Middle frontal gyrus (tissue), 1 donor: ENCODE data around the gene PPDPF.
"Not testable (repeated sequence)": the region's sequence is repeated elsewhere in the genome, so short reads cannot be mapped to it uniquely, and the experiment has no call there.

Experiments used
- DNase-seq: peaks from one replicate; pipeline ENCODE4 v3.0.0-alpha.2; 2015; ENCODE audit warnings: low spot score; ENCODE audit errors: extremely low spot score

Gene PPDPF

DNA sequence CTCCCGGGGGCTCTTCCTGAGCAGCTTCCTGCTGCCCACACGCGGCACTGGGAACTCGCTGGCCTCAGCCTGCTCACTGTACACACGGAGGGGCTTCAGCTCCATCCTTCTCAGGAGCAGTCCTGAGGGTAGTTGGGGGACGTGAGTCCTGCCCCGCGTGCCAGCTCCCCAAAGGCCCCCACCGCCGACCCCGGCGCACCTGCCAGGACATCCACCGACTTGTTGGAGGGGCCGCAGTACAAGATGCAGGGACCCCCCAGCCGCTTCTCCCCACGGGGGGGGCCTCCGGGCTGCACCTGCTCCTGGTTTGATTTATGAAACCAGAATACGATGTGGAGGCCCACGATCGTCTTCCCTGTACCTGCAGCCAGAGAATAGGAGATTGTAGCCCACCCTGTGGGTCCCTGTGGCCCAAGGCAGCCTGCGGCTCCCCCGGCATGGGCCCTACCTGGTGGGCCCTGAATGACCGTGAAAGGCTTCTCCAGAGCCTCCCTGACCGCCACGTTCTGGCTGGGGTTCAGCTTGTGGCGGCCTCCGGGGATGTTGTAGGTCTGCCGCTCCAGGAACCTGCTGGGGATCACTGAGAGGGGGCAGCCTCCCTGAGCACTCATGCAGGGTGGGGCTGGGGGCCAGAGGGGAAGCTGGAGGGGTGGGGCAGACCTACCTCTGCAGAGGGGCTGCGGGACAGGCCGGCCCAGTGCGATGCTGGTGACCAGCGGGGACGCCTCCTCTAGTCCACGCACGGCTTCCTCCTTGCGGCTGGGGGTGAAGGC is 41.2 kb downstream of the PPDPF start:
- no peak for DNase-seq

DNA sequence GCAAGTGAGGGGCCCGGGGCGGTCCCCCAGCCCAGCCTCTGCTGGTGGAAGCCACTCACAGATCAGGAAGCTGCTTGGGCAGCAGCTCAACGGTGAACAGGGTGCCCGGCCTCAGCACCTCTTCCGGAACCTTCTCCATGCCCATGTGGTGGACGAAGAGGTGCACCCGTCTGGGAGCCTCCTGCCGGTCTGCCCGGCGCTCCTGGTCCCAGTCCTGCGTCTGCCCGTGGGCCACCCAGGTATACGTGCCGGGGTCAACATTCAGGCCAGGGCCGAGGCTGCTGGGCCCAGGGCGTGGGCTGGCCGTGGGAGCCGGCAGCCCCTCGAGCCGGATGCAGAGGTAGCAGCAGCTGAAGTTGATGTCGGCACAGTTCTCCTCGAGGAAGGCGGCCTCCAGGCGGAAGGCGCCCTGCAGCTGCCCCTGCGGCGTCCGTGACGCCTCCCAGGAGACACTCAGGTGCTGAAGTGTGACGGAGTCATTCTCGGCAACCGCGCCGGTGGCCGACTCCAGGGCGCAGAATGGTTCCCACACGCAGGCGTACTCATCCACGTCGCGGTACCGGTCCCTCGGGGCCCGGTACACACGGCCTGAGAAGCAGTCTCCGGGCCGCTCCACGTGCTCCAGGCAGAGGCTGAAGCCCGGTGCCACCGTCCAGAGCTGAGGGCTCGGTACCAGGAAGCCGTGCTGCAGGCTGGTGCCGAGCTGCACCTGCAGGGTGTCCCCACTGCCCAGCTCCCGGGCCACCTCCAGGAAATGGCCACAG is 42.1 kb downstream of the PPDPF start:
- DNase-seq: no peak

GRCh38 chr20:63563225-63563935 is 42.8 kb downstream of the PPDPF start:
- DNase-seq: no peak

DNA sequence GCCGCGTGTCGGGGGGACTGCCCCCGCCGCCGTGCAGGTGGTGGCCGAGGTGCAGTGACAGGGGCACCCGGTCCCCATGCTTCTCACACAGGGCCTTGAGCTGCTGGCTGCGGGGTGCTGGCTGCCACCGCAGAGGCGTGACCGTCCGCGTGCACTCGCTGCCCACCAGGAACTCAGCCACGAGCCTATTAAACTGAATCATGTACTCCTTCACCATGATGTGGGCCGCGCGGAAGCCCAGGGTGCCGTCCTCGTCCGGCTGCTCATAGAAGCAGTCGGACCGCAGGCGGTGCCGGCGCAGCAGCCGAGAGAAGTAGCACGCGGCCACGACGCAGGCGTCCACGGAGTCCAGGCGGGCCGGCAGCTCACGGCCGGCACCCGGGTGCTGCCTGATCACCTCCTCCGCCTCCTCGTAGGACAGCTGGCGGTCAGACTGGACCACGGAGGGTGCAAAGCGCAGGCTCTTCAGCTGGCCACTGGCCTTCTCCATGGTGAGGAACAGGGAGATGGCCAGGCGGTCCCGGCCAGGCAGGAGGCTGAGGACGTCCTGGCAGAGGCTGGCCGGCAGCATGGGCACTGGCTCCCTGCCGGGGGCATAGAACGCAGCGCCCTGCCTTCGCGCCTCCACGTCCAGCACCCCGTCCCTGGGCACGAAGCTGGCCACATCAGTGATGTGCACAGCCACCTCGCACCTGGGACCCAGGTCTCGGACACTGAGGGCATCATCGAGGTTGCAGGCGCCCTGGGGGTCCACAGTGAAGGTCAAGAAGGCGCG is 43.7 kb downstream of the PPDPF start:
- DNase-seq: no peak

DNA sequence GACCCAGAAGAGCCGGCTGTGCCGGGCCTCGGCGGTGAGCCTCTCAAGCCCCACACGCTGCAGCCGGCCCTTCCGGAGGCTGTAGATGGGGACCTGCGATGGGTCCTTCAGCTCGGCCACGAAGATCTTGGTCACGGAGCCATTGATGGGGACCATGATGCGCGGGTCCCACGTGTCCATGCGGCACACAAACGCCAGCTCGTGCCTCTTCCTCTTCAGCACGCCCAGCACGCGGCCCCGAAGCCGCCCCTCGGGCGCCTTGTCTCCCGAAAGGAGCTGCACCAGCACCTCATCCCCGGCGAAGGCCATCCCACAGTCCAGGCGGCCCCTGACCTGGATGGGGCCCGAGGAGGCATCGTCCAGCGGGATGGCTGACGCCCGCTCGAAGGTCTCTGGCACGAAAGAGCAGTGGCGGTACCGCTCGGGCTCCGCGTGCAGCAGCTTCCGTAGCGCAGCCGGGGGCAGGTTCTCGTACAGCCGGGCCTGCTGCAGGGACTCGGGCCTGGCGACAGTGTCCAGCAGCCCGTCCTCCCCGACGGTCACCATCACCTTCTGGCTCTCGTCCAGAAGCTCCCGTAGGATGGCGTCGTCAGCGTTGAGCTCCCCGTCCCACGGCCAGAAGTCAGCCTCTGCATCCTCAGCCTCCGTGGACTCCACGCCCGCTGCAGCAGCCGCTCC is 44.6 kb downstream of the PPDPF start:
- DNase-seq: no peak

GRCh38 chr20:63565699-63566335 is 45.3 kb downstream of the PPDPF start:
- no peak for DNase-seq

- DNase-seq: no peak
Measured at GRCh38 chr20:63566395-63567135, 46.0 kb downstream of the PPDPF start.

GRCh38 chr20:63567136-63567385 is 46.5 kb downstream of the PPDPF start:
- DNase-seq: no peak

DNA sequence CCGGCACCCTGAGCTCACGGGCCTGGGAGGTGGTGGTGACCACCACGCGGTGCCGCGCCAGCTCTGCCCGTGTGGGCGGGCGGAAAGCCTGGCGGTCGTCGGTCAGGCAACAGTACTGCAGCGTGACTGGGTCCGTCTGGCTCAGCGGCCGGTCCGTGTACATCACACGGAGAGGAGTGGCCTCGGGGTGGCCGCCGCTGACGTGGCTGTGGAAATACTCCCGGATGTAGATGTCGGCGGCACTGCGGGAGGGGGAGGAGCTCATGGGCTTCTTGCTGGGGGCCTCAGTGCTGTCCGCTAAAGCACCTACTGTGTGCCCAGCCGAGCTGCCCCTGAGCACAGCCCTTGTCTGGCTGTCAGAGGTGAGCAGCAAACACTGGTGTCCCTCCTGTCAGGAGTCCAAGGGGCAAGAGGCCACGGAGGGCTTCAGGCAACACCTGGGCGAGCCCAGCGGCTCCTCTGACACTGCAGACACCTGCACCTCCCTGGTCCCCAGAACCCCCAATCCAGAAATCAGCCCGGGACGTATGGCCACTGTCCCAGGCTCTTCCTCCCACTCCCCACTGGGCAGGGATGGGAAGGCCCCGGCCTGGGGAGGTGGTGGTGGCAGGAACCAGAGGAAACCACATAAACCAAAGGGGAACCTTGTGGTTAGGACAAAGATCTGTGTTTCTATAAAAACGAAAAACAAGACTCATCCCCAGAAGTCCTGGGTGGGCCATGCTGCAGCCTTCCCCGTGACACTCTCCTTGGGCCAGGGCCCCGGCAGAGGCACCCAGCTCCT is 47.0 kb downstream of the PPDPF start:
- DNase-seq: no peak

GRCh38 chr20:63568170-63568981 is 47.8 kb downstream of the PPDPF start:
- no peak for DNase-seq

GRCh38 chr20:63568986-63569949 is 48.7 kb downstream of the PPDPF start:
- no peak for DNase-seq

DNA sequence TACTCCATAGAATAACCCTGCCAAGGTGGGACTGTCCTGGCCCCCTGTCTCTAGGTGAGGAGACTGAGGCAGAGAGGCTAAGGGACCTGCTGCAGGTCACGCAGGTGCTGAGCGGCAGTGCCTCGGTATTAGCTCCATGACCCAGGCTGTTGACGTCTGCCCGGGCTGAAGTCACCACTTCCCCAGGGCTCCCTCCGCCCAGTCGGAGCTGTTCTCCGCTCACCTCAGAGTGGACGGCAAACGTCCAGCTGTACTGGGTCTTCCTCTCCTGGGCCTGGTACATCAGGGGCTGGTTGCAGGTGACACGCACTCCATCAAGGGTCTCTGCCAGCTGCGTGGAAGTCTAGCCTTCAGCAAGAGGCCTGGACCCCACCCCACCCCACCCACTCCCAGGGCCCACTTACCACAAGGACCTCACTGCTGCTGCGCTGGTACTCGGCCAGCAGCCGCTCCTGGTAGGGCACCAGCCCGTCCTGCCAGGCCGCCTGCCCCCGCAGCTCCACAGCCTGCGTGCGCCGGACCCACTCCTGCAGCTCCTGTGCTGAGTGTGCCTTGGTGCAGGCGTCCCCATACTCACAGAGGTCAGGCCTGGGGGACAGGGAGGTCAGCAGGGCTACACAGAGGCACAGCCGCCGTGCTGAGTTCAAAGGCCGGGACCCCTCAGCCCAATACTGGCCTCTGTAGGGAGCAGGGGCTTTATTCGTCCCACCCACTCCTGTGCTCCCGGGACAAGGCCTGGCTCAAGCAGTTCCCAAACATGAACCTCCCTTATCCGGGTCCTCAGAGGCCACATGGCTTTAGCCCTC is 49.9 kb downstream of the PPDPF start:
- no peak for DNase-seq

GRCh38 chr20:63571087-63571478 is 50.5 kb downstream of the PPDPF start:
- not testable (repeated sequence) for DNase-seq
